Fibroblast of mammary gland (primary cell): ENCODE measurements around the gene ATP9A.

Source experiments
- DNase-seq: peaks from one replicate; pipeline ENCODE4 v3.0.0-alpha.2; 2010; ENCODE audit warnings: low read depth
- H3K4me3 ChIP-seq: 2 replicates; pipeline ENCODE4 v1.5.1; 2011; ENCODE audit warnings: low read depth, mild to moderate bottlenecking, low read length, moderate library complexity; ENCODE audit not compliant: control insufficient read depth
- CTCF ChIP-seq: conservative IDR thresholded peaks from 2 replicates; pipeline ENCODE4 v1.5.1; 2011; ENCODE audit warnings: low read depth, low read length, inconsistent platforms; ENCODE audit not compliant: control insufficient read depth, insufficient read depth

The ATP9A gene

GRCh38 chr20:51654495-51654894, 113.7 kb downstream of the ATP9A start:
- no peak for TF ChIP-seq CTCF
- DNase-seq = no peak
- H3K4me3 ChIP-seq = no peak overlapping the region

- H3K4me3 ChIP-seq = no peak overlapping the region
- no peak for TF ChIP-seq CTCF
- no peak for DNase-seq
These were observed 114.1 kb downstream of the ATP9A start for GRCh38 chr20:51654060-51654459.

GRCh38 chr20:51653226-51653625, 115.0 kb downstream of the ATP9A start:
- no peak for TF ChIP-seq CTCF
- no peak for DNase-seq
- H3K4me3 ChIP-seq = no peak overlapping the region

GRCh38 chr20:51651921-51652549, 116.2 kb downstream of the ATP9A start:
- no peak overlapping the region for H3K4me3 ChIP-seq
- no peak for TF ChIP-seq CTCF
- no peak for DNase-seq

GRCh38 chr20:51650685-51651134, 117.5 kb downstream of the ATP9A start:
- no peak for TF ChIP-seq CTCF
- peak; percentile 56 for DNase-seq
- no peak overlapping the region for H3K4me3 ChIP-seq

GRCh38 chr20:51648571-51648947, 119.6 kb downstream of the ATP9A start:
- H3K4me3 ChIP-seq = no peak overlapping the region
- no peak for TF ChIP-seq CTCF
- DNase-seq = no peak
